CD4-positive, alpha-beta T cell (primary cell): ENCODE measurements around the gene KSR2. TPM values are rescaled to one million over a fixed set of nuclear protein-coding genes. Genes with fewer than 3 reads are reported as not detected.

Experiments
- ATAC-seq: fragments of 200-7000 bp; cut with Tn5 transposase; one replicate; pipeline ENCODE4 v1.10.0; 2022; ENCODE audit warnings: mild to moderate bottlenecking; ENCODE audit not compliant: poor library complexity
- CTCF ChIA-PET: fragments of 350-600 bp; sonication (Branson Sonifier 250); formaldehyde crosslinking; loops from one replicate; lab custom pipeline; 2021; ENCODE audit warnings: antibody characterized with exemption, inconsistent platforms; lab: Charles Lee
- POLR2A ChIA-PET: fragments of 350-600 bp; sonication (Branson Sonifier 250); formaldehyde crosslinking; loops from one replicate; lab custom pipeline; 2021; ENCODE audit warnings: antibody characterized with exemption, inconsistent platforms; lab: Charles Lee
- DNase-seq, 14 experiments: peaks; one replicate each; pipeline ENCODE4 v3.0.0-alpha.2; 2013 to 2020; ENCODE audit warnings: mixed read lengths in 2 of 14
- H3K27ac ChIP-seq, 2 donors: one replicate each; pipeline versions ENCODE4 v1.5.1 to v1.7.0; 2013; ENCODE audit warnings: low read length in 2 of 2, low read depth in 1 of 2, mild to moderate bottlenecking in 1 of 2
- H3K27me3 ChIP-seq, 2 experiments: 1 replicate in 1 of 2; 2 replicates in 1 of 2; pipeline versions ENCODE4 v1.6.1 to v1.7.0; 2013; ENCODE audit warnings: low read length in 2 of 2, control low read depth in 1 of 2, mild to moderate bottlenecking in 1 of 2, moderate library complexity in 1 of 2; ENCODE audit not compliant: insufficient read depth in 2 of 2, control insufficient read depth in 1 of 2
- H3K36me3 ChIP-seq: one replicate; pipeline ENCODE4 v1.6.1; 2013; ENCODE audit warnings: low read length, control low read depth; ENCODE audit not compliant: insufficient read depth
- H3K4me1 ChIP-seq: one replicate; pipeline ENCODE4 v1.6.1; 2013; ENCODE audit warnings: low read length, control low read depth; ENCODE audit not compliant: insufficient read depth
- H3K4me3 ChIP-seq: one replicate; pipeline ENCODE4 v1.5.1; 2013; ENCODE audit warnings: mild to moderate bottlenecking, low read length, moderate library complexity
- H3K9me3 ChIP-seq, 2 experiments: 1 replicate in 1 of 2; 2 replicates in 1 of 2; pipeline versions ENCODE4 v1.6.1 to v1.7.0; 2013; ENCODE audit warnings: low read length in 2 of 2, mild to moderate bottlenecking in 2 of 2, control low read depth in 1 of 2, moderate library complexity in 1 of 2; ENCODE audit not compliant: control insufficient read depth in 1 of 2, insufficient read depth in 1 of 2
- H3K27ac Mint-ChIP-seq: one replicate; pipeline ENCODE4 v1.8.0; 2020; ENCODE audit warnings: mixed read lengths
- H3K27me3 Mint-ChIP-seq: one replicate; pipeline ENCODE4 v1.8.0; 2021; ENCODE audit warnings: mixed read lengths
- H3K36me3 Mint-ChIP-seq: one replicate; pipeline ENCODE4 v1.8.0; 2021; ENCODE audit warnings: low read depth, mixed read lengths
- H3K4me1 Mint-ChIP-seq: one replicate; pipeline ENCODE4 v1.8.0; 2021; ENCODE audit warnings: low read depth, mixed read lengths
- H3K4me3 Mint-ChIP-seq: one replicate; pipeline ENCODE4 v1.8.0; 2020; ENCODE audit warnings: mild to moderate bottlenecking, mixed read lengths
- H3K9me3 Mint-ChIP-seq: one replicate; pipeline ENCODE4 v1.8.0; 2020; ENCODE audit warnings: mixed read lengths
- intact Hi-C, 2 experiments: fragments of 100-400 bp; cut with DNase I in 1 of 2; cut with micrococcal nuclease in 1 of 2; formaldehyde crosslinking; loops; one replicate each; pipeline versions ENCODE4 v1.15.1 to v1.9.0; 2023 to 2025; cut with DNase I, micrococcal nuclease
- total RNA-seq, 174 experiments: library from RNA in 2 of 174; stranded (reverse) in 2 of 174; gene quantifications; one replicate each; pipeline ENCODE4 v1.2.3 and lab custom pipeline; 2021 to 2026
- TF ChIP-seq, protein P1 (sequence below): fragments of 200-600 bp; IDR thresholded peaks from one replicate; pipeline ENCODE4 v1.8.0; 2022; ENCODE audit warnings: antibody characterized with exemption, mild to moderate bottlenecking

KSR2 gene
- total RNA-seq, 2 experiments from 2014 or later: 0.05 to 0.17 TPM

DNA sequence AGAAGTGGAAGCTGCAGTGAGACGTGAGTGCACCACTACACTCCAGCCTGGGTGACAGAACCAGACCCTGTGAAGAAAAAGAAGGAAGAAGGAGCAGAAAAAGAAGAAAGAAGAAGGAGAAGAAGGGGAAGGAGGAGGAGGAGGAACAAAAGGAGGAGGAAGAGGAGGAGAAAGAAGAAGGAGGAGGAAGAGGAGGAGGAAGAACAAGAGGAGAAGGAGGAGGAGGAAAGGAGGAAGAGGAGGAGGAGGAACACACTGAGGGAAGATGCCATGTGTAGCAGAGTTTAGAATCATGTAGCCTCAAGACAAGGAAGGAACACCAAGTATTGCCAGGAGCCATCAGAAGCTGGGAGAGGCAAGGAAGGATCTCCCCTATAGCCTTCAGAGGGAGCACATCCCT, 241.5 kb downstream of the KSR2 start:
- H3K9me3 ChIP-seq: peaks cover 0 to 4% of the 10 kb centered on the region in 2 experiments
- H3K4me3 ChIP-seq: no peak overlapping the region
- no peaks in the 10 kb centered on the region for H3K27me3 Mint-ChIP-seq
- ATAC-seq: no peak
- no peak overlapping the region for H3K27ac ChIP-seq
- TF ChIP-seq, protein P1, sequence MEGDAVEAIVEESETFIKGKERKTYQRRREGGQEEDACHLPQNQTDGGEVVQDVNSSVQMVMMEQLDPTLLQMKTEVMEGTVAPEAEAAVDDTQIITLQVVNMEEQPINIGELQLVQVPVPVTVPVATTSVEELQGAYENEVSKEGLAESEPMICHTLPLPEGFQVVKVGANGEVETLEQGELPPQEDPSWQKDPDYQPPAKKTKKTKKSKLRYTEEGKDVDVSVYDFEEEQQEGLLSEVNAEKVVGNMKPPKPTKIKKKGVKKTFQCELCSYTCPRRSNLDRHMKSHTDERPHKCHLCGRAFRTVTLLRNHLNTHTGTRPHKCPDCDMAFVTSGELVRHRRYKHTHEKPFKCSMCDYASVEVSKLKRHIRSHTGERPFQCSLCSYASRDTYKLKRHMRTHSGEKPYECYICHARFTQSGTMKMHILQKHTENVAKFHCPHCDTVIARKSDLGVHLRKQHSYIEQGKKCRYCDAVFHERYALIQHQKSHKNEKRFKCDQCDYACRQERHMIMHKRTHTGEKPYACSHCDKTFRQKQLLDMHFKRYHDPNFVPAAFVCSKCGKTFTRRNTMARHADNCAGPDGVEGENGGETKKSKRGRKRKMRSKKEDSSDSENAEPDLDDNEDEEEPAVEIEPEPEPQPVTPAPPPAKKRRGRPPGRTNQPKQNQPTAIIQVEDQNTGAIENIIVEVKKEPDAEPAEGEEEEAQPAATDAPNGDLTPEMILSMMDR: no peak
- no peaks in the 10 kb centered on the region for H3K36me3 Mint-ChIP-seq
- H3K9me3 Mint-ChIP-seq: peaks cover 5% of the 10 kb centered on the region
- no peak overlapping the region for H3K4me3 Mint-ChIP-seq
- POLR2A ChIA-PET: no interaction called here
- DNase-seq: no peak
- H3K27me3 ChIP-seq: no peaks in the 10 kb centered on the region
- no peaks in the 10 kb centered on the region for H3K4me1 Mint-ChIP-seq
- intact Hi-C loops: no loop called here
- H3K4me1 ChIP-seq: no peaks in the 10 kb centered on the region
- H3K27ac Mint-ChIP-seq: no peak overlapping the region
- CTCF ChIA-PET: interaction anchor here (0.7 kb wide), 1 partner anchor 1319 kb away, joined by 3 read pairs; no protein-coding TSS in a partner anchor
- H3K36me3 ChIP-seq: no peaks in the 10 kb centered on the region

DNA sequence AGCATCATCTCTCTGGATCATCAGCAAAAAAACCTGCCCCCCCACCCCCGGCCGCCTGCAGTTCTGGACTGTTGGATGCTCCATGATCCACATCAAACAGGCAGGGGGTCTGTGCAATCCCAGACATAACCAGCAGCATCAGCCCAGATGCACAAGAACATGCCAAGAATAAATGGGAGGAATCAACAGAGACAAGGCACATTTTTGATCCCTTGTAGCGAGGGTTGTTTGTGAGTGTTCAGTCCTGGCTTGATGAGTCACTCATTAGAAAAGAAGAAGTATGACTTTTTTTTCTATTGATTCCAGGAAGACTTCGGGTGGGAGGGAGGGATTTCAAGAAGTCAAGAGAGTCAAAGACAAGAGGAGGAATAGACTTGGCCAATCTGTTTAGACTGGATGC, 244.2 kb downstream of the KSR2 start:
- no peaks in the 10 kb centered on the region for H3K4me1 ChIP-seq
- no peak overlapping the region for H3K27ac Mint-ChIP-seq
- H3K9me3 ChIP-seq: no peaks in the 10 kb centered on the region
- H3K36me3 Mint-ChIP-seq: no peaks in the 10 kb centered on the region
- H3K4me1 Mint-ChIP-seq: no peaks in the 10 kb centered on the region
- H3K4me3 ChIP-seq: no peak overlapping the region
- intact Hi-C loops: no loop called here
- no peaks in the 10 kb centered on the region for H3K27me3 Mint-ChIP-seq
- peaks cover 5% of the 10 kb centered on the region for H3K9me3 Mint-ChIP-seq
- no peak overlapping the region for H3K4me3 Mint-ChIP-seq
- no peak overlapping the region for H3K27ac ChIP-seq
- TF ChIP-seq, protein P1: no peak
- H3K36me3 ChIP-seq: no peaks in the 10 kb centered on the region
- no peak for ATAC-seq
- CTCF ChIA-PET: no interaction called here
- POLR2A ChIA-PET: no interaction called here
- DNase-seq: no peak
- H3K27me3 ChIP-seq: no peaks in the 10 kb centered on the region

DNA sequence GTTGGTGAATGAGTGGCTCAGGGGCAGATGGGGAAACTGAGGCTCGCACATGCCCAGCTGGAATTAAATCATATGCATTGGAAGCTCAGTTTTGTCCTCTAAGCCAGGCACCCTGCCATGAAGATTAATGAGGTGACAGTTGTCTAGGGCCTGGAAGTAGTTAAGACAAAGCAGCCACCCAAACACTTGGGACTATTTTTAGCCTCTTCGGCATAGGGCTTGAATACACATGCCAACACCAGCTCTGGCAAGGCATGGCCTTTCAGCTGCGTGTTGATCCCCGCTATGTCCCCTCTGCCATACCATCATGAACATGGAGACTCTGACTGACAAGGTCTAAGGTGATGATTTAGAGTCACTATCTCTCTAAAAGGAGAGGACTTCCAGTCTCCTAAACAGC, 250.2 kb downstream of the KSR2 start:
- TF ChIP-seq, protein P1: no peak
- POLR2A ChIA-PET: no interaction called here
- Histone ChIP-seq H3K27ac (no peak overlapping the region), H3K36me3 (no peaks in the 10 kb centered on the region), H3K9me3 (no peaks in the 10 kb centered on the region), H3K4me3 (no peak overlapping the region), H3K27me3 (peaks cover 0 to 3% of the 10 kb centered on the region in 2 experiments), H3K4me1 (no peaks in the 10 kb centered on the region)
- intact Hi-C loops: no loop called here
- Mint-ChIP-seq H3K36me3 (no peaks in the 10 kb centered on the region), H3K27me3 (peaks cover 3% of the 10 kb centered on the region), H3K9me3 (peaks cover 5% of the 10 kb centered on the region), H3K4me1 (no peaks in the 10 kb centered on the region), H3K4me3 (no peak overlapping the region), H3K27ac (no peak overlapping the region)
- no peak for DNase-seq
- no peak for ATAC-seq
- CTCF ChIA-PET: no interaction called here
